HepG2 (cell line): ENCODE results near the gene CCDC183. TPM values are rescaled to one million over a fixed set of nuclear protein-coding genes. Genes with fewer than 3 reads are reported as not detected.

Experiments used
- CBX2 ChIP-seq, 2 experiments: fragments of 200-600 bp in 1 of 2; sonication (generic); formaldehyde crosslinking in 1 of 2; IDR thresholded peaks; 2 replicates each; pipeline versions ENCODE4 v1.7.0 to v1.8.1; 2018 to 2022; ENCODE audit warnings: low read depth in 2 of 2, low read length in 1 of 2, mild to moderate bottlenecking in 1 of 2, missing genetic modification reagents in 1 of 2
- CCDC6 ChIP-seq: sonication (generic); formaldehyde crosslinking; IDR thresholded peaks from 2 replicates; pipeline ENCODE4 v1.8.1; 2022; ENCODE audit warnings: mild to moderate bottlenecking, missing genetic modification reagents, moderate library complexity
- CEBPB ChIP-seq: IDR thresholded peaks from 2 replicates; pipeline ENCODE4 v1.6.1; 2011; ENCODE audit warnings: low read depth, low read length, improper control_type of control experiment, borderline replicate concordance
- GABPB1 ChIP-seq: IDR thresholded peaks from 2 replicates; pipeline ENCODE4 v1.6.1; 2016; ENCODE audit warnings: mild to moderate bottlenecking, missing genetic modification reagents, moderate library complexity, missing compliant biosample characterization
- HOXA5 ChIP-seq: sonication (generic); formaldehyde crosslinking; IDR thresholded peaks from 2 replicates; pipeline ENCODE4 v1.4.0; 2020; ENCODE audit warnings: missing genetic modification reagents
- MBNL3 ChIP-seq: fragments of 250-450 bp; sonication (Bioruptor Pico); conservative IDR thresholded peaks from 2 replicates; pipeline ENCODE4 v1.8.0; 2022; ENCODE audit warnings: mild to moderate bottlenecking, inconsistent platforms
- NR2C2 ChIP-seq: sonication (generic); formaldehyde crosslinking; IDR thresholded peaks from 2 replicates; pipeline ENCODE4 v1.4.0; 2020; ENCODE audit warnings: missing genetic modification reagents, mild to moderate bottlenecking, moderate library complexity, borderline replicate concordance
- ONECUT2 ChIP-seq: sonication (generic); formaldehyde crosslinking; IDR thresholded peaks from 2 replicates; pipeline ENCODE4 v1.4.0; 2020; ENCODE audit warnings: missing genetic modification reagents
- PITX1 ChIP-seq: sonication (generic); formaldehyde crosslinking; IDR thresholded peaks from 2 replicates; pipeline ENCODE4 v1.5.1; 2020; ENCODE audit warnings: mild to moderate bottlenecking, missing genetic modification reagents
- SRSF4 ChIP-seq: fragments of 200-400 bp; formaldehyde crosslinking; IDR thresholded peaks from one replicate; pipeline ENCODE4 v1.6.1; 2018; ENCODE audit warnings: mild to moderate bottlenecking, low read depth, low read length, moderate library complexity; ENCODE audit not compliant: poor library complexity, severe bottlenecking
- ZNF33B ChIP-seq: sonication (generic); formaldehyde crosslinking; IDR thresholded peaks from 2 replicates; pipeline ENCODE4 v1.5.1; 2020; ENCODE audit warnings: mild to moderate bottlenecking, missing genetic modification reagents
- ZNF343 ChIP-seq: sonication (generic); formaldehyde crosslinking; IDR thresholded peaks from 2 replicates; pipeline ENCODE4 v1.4.0; 2020; ENCODE audit warnings: mild to moderate bottlenecking, missing genetic modification reagents
- ZNF367 ChIP-seq: sonication (generic); formaldehyde crosslinking; IDR thresholded peaks from 2 replicates; pipeline ENCODE4 v1.4.0; 2020; ENCODE audit warnings: missing genetic modification reagents, borderline replicate concordance
- ZNF468 ChIP-seq: sonication (generic); formaldehyde crosslinking; IDR thresholded peaks from 2 replicates; pipeline ENCODE4 v1.8.0; 2022; ENCODE audit warnings: mild to moderate bottlenecking, moderate library complexity, missing genetic modification reagents
- ZNF552 ChIP-seq: sonication (generic); formaldehyde crosslinking; IDR thresholded peaks from 2 replicates; pipeline ENCODE4 v1.9.0; 2022; ENCODE audit warnings: missing genetic modification reagents, mild to moderate bottlenecking, borderline replicate concordance
- ZNF672 ChIP-seq: sonication (generic); formaldehyde crosslinking; IDR thresholded peaks from 2 replicates; pipeline ENCODE4 v1.8.1; 2022; ENCODE audit warnings: missing genetic modification reagents
- ZNF879 ChIP-seq: sonication (generic); formaldehyde crosslinking; IDR thresholded peaks from 2 replicates; pipeline ENCODE4 v1.8.1; 2023; ENCODE audit warnings: missing genetic modification reagents
- polyA plus RNA-seq, 8 experiments: library from polyadenylated mRNA; depleted of rRNA in 3 of 8; stranded (reverse) in 7 of 8; unstranded in 1 of 8; fragments of >200 nt; fragmentation: Illumina TruSeq in 4 of 8; extraction: Trizol in 4 of 8; gene quantifications; 2 replicates each; pipeline versions ENCODE4 v1.2.1 to v1.2.3, GENCODE V29; 2011 to 2016; ENCODE audit warnings: low read depth in 4 of 8, missing spikeins in 1 of 8, mixed read lengths in 1 of 8; ENCODE audit not compliant: insufficient read depth in 1 of 8
- total RNA-seq, 5 experiments: library from RNA; depleted of rRNA; stranded (reverse); fragments of >200 nt; fragmentation: Illumina TruSeq; extraction: Trizol; gene quantifications; 2 replicates each; pipeline ENCODE4 v1.2.3, GENCODE V29; 2016; ENCODE audit warnings: low read depth in 1 of 5
- TF ChIP-seq, protein P1 (sequence below): sonication (generic); formaldehyde crosslinking; IDR thresholded peaks from 2 replicates; pipeline ENCODE4 v1.4.0; 2020; ENCODE audit warnings: mild to moderate bottlenecking, missing genetic modification reagents
- TF ChIP-seq, protein P2 (sequence below): sonication (generic); formaldehyde crosslinking; IDR thresholded peaks from 2 replicates; pipeline ENCODE4 v1.8.0; 2022; ENCODE audit warnings: missing genetic modification reagents, low read depth, mild to moderate bottlenecking, borderline replicate concordance
- TF ChIP-seq, protein P3 (sequence below): sonication (generic); formaldehyde crosslinking; IDR thresholded peaks from 2 replicates; pipeline ENCODE4 v1.5.0; 2020; ENCODE audit warnings: missing genetic modification reagents, mild to moderate bottlenecking, borderline replicate concordance

Gene CCDC183
- total and polyA plus RNA-seq, 2 of the 13 experiments (the other 11 are each of a cell fraction or from before 2014, with no cell fraction given), result 5.0 to 66.4 TPM

DNA sequence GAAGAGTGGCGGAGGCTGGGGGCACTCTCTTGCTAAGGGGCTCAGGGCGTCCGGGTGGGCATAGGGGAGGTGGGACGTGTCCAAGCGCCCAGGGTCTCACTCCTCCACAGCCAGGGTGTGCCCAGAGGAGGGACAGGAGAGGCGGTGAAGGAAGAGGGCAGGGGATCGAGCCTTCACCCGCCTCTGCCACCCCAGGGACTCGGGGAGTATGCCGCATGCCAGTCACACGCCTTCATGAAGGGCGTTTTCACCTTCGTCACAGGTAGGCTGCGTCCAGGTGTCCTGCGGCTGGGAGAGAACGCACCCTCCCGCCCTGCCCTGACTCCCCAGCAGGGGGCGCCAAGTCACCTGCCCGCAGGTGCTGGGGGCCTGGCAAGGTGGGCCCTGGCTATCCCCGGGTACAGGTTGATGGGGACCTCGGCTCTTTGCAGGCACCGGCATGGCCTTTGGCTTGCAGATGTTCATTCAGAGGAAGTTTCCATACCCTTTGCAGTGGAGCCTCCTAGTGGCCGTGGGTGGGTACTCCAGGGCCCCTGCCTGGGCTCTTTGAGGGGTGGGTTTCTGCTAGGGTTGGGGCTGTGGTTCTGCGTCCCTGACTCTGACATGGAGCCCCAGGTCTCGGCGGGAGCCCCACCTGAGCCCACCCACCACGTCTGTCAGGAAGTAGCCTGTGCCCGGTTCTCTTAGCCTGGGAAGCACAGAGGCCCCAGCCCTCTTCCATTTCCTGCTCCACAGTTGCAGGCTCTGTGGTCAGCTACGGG lies 4.4 kb upstream of the CCDC183 start (continued):
- TF ChIP-seq MBNL3 (CRISPR knock-in tag), result no peak
- TF ChIP-seq, protein P1, sequence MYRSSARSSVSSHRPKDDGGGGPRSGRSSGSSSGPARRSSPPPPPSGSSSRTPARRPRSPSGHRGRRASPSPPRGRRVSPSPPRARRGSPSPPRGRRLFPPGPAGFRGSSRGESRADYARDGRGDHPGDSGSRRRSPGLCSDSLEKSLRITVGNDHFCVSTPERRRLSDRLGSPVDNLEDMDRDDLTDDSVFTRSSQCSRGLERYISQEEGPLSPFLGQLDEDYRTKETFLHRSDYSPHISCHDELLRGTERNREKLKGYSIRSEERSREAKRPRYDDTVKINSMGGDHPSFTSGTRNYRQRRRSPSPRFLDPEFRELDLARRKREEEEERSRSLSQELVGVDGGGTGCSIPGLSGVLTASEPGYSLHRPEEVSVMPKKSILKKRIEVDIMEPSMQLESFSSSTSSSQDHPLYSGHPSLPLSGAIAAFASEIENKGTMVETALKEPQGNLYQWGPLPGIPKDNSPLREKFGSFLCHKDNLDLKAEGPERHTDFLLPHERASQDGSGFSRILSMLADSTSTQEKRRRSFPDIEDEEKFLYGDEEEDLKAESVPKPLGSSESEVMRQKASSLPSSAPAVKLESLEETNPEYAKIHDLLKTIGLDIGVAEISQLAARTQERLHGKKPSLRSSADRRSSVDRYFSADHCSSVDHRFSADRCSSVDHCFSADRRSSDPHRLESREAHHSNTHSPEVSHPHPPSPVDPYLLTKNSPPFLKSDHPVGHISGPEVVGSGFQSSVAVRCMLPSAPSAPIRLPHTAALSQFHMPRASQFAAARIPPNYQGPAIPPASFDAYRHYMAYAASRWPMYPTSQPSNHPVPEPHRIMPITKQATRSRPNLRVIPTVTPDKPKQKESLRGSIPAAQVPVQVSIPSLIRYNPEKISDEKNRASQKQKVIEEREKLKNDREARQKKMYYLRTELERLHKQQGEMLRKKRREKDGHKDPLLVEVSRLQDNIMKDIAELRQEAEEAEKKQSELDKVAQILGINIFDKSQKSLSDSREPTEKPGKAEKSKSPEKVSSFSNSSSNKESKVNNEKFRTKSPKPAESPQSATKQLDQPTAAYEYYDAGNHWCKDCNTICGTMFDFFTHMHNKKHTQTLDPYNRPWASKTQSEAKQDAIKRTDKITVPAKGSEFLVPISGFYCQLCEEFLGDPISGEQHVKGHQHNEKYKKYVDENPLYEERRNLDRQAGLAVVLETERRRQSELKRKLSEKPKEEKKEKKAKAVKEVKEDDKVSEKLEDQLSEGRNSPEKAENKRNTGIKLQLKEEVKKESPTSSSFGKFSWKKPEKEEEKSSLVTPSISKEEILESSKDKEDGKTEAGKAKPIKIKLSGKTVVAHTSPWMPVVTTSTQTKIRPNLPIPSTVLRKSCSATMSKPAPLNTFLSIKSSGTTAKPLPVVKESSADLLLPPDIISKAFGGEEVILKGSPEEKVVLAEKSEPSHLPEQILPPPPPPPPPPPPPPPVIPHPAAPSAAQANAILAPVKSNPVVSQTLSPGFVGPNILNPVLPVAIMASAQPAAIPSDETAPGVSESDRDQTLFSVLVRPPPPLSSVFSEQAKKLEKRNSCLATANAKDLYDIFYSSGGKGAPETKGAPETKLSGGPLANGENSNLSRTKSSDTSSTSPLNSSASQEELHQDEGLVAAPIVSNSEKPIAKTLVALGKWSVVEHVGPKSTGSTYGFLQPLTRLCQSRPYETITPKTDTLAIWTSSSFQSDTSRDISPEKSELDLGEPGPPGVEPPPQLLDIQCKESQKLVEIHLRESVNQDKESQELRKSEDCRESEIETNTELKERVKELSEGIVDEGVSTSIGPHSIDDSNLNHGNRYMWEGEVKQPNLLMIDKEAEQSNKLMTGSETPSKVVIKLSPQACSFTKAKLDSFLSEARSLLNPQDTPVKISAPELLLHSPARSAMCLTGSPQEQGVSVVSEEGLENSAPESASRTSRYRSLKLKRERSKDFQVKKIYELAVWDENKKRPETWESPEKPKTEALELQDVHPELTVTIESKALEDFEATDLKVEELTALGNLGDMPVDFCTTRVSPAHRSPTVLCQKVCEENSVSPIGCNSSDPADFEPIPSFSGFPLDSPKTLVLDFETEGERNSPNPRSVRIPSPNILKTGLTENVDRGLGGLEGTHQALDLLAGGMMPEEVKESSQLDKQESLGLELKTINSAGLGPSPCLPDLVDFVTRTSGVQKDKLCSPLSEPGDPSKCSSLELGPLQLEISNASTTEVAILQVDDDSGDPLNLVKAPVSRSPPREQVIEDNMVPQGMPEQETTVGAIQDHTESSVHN, result no peak
- no peak for TF ChIP-seq CCDC6
- no peak for TF ChIP-seq ZNF879
- TF ChIP-seq, protein P2, sequence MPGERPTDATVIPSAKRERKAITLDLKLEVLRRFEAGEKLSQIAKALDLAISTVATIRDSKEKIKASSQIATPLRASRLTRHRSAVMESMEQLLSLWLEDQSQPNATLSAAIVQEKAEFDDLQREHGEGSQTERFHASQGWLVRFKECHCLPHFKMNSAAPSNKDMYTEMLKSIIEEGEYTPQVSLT (CRISPR knock-in tag), result no peak
- no peak for TF ChIP-seq NR2C2 (CRISPR knock-in tag)
- no peak for TF ChIP-seq CBX2 (IDR thresholded peaks at IDR 0.05; ENCODE audit: low read depth, low read length)
- TF ChIP-seq CBX2 (CRISPR knock-in tag; IDR thresholded peaks at IDR 0.05; ENCODE audit: low read depth), result no peak
- TF ChIP-seq ZNF343 (CRISPR knock-in tag), result no peak
- TF ChIP-seq ZNF468 (CRISPR knock-in tag), result no peak
- TF ChIP-seq, protein P3, sequence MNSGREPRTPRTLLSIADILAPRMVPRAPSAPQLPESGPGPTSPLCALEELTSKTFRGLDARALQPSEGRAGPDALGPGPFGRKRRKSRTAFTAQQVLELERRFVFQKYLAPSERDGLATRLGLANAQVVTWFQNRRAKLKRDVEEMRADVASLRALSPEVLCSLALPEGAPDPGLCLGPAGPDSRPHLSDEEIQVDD (CRISPR knock-in tag), result no peak
- no peak for TF ChIP-seq CEBPB
- no peak for TF ChIP-seq ONECUT2 (CRISPR knock-in tag)
- no peak; the same call in 1 of the 2 replicates for TF ChIP-seq HOXA5 (CRISPR knock-in tag)
- no peak for TF ChIP-seq SRSF4
- TF ChIP-seq PITX1 (CRISPR knock-in tag), result peak; percentile 51; the same call in 1 of the 2 replicates
- no peak for TF ChIP-seq ZNF367
- peak; percentile 69; the same call in 1 of the 2 replicates for TF ChIP-seq ZNF552 (CRISPR knock-in tag)
- peak; percentile 40; the same call in 1 of the 2 replicates for TF ChIP-seq GABPB1 (CRISPR knock-in tag)
- TF ChIP-seq ZNF33B (CRISPR knock-in tag), result 0 out of 2 replicates have a peak, but pooled peaks have one; percentile 0
- TF ChIP-seq ZNF672 (CRISPR knock-in tag), result no peak
